NCI-H69 (cell line): Measurements from ENCODE around the gene GPR176.
"Not testable (repeated sequence)": the region's sequence is repeated elsewhere in the genome, so short reads cannot be mapped to it uniquely, and the experiment has no call there.

ENCODE experiments used
- DNase-seq: peaks from one replicate; lab custom pipeline; 2025; lab: John Stamatoyannopoulos, UW

Gene GPR176

GRCh38 chr15:39856357-39856756, 63.7 kb downstream of the GPR176 start:
- no peak for DNase-seq

DNA sequence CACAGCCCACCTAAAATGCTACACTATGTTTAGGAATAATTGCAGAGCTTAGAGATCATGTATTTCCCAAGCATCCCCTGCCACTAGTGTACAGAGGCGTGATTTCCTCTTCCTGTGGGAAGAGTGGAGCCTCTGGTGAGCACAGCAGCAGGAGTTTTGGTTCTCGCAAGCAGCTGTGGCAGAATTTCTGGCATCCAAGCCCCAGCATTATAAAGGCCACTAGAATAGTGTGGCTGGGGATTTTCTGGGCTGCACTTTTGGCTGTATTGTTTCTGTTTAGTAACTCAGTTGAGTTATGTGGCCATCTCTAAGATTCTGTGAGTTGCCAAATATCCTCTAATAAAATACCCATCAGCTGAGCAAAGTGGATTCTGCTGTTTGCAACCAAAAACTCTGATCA, 64.7 kb downstream of the GPR176 start:
- DNase-seq = no peak

DNA sequence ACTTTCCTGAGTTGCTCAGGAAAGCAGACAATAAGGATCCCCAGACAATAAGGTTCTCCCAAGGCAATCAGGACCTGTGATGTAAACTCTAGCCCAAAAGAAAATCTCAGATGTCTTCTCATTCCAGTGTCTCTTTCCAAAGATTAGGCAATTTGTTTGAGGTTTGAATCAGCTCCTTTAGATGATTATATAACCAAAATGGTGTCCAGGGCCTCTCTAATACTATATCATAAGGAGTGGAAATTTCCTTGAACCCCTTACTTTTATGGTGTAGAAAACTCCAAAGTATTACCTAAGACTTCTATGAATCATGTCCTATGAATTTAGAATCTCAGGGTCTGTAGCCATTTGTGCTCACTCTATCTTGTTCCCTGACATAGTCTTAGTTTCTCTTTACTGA, 65.9 kb downstream of the GPR176 start:
- DNase-seq = no peak

DNA sequence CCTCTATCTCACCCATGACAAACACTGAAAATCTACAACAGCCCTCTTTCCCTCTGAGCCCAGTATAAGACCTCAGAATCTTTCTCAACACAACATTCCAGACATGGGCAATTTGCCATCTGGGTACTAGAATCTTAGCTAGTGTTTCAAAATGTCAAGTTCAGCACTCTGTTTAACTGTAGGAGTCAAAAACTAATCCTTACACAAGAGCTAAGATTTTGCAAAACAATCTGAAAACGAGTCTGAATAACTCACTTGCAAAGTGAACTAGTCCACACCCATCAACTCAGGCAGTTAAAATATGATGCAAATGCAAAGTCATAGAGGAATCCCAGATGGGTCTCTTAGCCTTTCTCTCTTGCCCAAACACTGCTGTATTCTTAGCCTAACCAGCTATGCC, 67.8 kb downstream of the GPR176 start:
- DNase-seq = peak; percentile 52

GRCh38 chr15:39851500-39852092, 68.5 kb downstream of the GPR176 start:
- DNase-seq = peak; percentile 76

DNA sequence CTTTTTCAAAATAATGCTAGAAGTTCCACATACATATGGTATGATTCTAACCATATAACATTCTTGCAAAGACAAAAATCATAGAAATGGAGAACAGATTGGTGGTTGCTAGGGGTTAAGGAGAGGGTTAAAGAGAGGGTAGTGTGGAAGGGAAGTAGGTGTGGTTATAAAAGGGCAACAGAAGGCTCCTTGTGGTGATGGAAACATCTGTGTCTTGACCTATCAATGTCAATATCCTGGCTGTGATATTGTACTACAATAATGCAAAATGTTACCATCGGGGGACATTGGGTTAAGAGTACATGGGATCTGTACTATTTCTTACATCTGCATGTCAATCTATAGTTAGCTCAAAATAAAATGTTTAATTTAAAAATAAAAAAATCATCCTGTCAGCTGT, 69.6 kb downstream of the GPR176 start:
- peak; percentile 62 for DNase-seq

DNA sequence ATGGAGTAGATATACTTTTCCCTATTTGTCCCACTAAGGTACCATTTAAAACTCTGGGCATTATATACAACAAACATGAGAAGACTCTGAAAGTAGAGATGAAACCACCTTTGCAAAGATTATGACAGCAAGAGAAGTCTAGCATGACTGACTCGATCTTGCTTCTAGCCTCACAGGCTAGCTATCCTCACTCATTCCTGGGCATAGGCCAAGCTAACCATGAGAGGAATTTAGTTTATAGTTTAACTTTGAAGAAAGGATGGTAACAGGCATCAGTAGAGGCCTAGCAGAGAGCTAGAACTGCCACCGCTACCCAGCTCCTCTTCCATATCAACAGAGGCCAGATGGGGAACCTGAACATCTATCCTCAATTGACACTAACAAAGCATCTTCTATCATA, 74.0 kb downstream of the GPR176 start:
- DNase-seq = no peak

- DNase-seq = no peak
Measured at GRCh38 chr15:39845582-39845981, 74.5 kb downstream of the GPR176 start.

DNA sequence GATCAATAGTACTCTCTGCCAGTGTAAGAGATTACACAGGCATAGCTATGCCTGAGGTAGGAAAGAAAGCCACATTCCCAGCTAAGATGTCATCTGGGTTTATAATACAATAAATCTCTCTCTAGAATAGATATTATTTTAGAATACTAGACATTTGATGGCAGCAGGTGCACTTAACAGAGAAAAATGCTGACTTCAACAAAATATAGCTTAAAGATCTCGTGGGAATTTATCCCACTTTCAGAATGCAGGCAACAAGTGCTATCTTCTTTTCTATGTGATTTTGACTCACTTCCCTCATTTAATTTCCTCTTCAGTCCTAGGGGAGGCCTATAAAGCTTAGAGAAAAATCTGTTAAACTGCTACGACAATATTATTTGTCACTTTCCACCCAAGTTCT, 76.5 kb downstream of the GPR176 start:
- no peak for DNase-seq

GRCh38 chr15:39837454-39837853, 82.6 kb downstream of the GPR176 start:
- DNase-seq = no peak

GRCh38 chr15:39835550-39835949, 84.5 kb downstream of the GPR176 start:
- peak; percentile 55 for DNase-seq

DNA sequence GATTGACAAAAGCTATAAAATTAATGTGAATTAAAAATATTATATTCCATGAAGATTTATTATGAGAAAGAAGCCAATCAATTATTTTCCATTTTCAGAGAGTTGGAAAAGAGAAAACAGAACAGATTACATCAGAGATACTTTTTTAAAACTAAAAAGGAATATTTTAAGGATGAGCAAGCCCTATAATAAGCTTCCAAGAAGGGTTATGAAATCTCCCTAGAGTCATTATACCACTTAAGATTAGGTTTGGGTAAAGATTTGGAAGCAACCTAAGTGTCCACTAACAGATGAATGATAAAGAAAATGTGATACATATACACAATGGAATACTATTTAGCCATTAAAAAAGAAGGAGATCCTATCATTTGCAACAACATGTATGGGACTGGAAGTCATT, 85.8 kb downstream of the GPR176 start:
- DNase-seq = no peak

DNA sequence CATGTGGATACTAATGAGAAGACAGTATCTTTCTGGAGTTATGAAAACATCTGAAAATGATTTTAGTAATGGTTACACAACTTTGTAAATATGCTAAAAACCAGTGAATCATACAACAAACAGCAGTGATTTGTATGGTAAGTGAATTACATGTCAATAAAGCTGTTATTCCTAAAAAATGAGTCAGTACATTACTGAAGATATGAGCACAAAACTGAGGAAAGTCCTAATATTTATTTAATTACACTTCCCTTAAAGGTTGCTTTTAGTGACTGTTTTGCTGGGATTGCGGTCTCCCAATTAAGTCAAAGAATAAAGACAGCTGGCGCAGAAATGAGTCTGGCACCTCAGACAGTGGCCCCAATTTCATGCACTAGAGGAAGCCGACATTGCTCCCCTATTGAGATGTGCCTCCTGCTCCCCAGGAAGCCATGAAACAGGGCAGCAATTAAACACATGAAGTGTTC, 86.5 kb downstream of the GPR176 start:
- DNase-seq = peak; percentile 98

DNA sequence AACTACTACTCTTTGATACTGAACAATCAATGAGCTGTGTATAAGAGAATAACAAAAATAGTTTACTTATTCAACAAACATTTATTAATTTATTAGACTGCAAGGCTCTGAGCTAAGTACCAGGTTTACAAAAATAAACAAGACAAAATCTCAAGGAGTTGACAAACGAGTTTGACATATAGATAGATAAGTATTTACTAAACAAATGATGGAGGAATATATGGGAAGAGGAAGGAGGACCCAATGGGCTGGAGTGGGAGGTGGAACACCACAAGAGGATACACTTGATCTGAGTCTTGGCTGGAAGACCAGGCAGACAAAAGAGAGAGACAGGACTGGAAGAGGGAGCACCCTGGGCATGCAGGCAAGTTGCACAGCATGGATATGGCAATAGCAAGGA, 89.9 kb downstream of the GPR176 start:
- DNase-seq = peak; percentile 35

DNA sequence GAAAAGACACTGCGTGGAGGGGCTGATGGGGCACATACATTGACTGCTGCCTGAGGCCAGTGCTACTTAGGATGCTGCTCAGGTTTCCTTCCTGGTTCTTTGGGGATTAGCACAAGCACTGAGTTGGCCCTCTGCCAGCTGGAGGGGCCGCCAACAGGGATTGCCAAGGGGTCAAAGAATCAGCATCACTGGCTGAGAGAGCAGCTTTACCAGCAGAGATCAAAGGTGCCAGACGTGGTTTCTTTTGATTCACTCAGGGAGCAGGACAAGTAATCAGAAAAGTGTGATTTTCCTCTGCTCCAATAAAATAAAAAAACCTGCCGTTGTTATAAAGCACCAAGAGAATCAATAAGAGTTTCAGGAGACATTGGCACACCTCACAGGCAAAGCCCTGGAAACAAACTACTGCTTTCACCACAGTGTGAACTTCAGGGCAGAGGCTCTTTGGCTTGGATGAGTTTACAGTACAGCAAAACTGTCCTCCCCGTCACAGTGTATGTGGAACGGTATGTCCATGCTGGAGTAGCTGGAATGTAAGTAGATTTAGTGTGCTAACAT, 91.6 kb downstream of the GPR176 start:
- peak; percentile 97 for DNase-seq

DNA sequence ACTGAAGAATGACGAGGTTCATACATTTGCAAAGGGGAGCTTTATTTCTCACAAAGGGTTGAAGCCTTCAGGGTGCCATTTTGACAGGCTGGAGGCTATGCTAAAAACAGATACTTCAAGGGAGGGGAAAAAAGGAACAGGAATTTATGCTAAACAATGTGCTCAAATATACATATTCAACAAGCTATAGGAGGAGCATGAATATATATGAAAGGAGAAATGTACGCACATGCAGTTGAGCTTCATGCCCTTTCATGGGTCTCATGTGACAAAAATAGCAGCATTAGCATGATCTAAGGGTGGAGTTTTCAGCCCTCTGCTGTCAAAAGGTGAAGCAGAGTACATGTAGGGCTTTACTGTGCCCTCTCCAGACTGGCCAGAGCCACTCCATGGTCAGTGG, 93.1 kb downstream of the GPR176 start:
- no peak for DNase-seq

- no peak for DNase-seq
Measured at GRCh38 chr15:39823634-39824033, 96.4 kb downstream of the GPR176 start.

DNA sequence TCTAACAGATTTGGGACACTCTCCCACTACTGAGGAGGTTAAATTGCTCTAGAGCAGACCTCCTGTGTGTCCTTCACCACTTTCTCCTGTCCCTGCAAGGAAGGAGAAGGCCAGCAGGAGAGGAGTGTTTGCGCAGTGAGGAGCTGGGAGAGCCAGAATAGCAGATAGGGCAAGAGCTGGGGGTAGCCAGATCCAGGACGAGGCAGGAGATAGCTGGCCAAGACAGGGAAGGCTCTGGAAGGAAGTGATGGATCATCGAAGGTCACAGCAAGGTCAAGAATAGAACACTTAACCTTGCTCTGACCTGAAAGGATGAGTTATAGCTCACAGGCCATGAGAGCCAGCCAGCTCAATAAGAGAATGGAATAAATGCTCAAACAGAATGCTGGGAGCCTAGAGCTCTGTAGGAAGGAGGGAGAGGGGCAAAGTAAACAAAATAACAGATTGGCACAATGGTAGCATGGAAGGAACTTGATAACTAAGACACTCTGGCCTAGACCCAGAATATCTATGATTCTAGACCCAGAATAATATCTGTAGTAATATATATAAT, 99.9 kb downstream of the GPR176 start:
- peak; percentile 61 for DNase-seq

DNA sequence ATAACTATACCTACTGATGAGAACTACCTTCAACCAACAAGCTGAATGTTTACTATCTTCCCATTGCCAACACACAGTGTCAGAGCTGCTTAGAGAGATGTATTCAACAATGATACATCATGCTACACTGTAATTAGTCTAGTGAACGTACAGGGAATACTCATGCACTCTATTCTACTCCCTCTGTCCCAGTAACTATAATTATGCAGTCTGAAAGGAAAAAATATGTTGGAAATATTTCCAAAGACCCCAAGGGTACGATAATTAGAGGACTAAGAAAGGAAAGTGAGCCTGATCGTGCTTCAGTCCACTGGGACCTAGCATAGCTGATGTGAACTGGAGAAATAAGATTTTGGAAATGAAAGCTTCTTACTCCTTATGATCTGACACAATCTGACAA, 100.5 kb downstream of the GPR176 start:
- DNase-seq = peak; percentile 90

DNA sequence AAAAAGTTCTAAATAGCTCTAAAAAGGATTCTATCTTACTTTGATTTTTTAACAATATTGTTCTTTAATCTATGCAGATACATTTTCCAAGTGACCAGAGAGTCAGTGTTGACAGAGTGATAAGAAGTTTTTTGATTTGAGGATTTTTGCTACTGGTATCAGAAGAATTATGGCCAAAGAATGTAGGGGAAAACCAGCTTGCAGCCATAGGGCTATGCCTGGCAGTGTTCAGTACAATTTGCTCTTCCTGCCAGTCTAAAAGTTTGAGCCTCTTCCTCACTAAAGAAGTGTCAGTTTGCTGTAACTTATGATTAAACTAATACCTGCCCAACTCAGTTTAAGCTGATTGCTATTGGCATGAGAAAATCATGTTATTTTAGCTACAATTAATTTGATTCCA, 102.2 kb downstream of the GPR176 start:
- no peak for DNase-seq

GRCh38 chr15:39814489-39814888, 105.6 kb downstream of the GPR176 start:
- no peak for DNase-seq

DNA sequence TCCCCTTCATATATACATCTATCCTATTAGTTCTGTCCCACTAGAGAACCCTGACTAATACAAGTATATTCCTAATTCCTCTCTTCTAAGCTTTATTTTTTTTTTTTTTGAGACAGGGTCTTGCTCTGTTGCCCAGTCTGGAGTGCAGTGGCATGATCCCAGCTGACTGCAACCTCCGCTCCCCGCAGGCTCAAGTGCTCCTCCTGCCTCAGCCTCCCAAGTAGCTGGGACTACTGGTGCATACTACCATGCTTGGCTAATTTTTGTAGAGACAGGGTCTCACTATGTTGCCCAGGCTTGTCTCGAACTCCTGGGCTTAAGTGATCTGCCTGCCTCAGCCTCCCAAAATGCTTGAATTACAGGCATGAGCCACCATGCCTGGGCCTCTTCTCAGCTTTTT, 107.4 kb downstream of the GPR176 start:
- not testable (repeated sequence) for DNase-seq

GRCh38 chr15:39808909-39809308, 111.2 kb downstream of the GPR176 start:
- DNase-seq = peak; percentile 28

GRCh38 chr15:39807791-39808190, 112.3 kb downstream of the GPR176 start:
- DNase-seq = no peak
